ENCODE results near the gene PCSK6.

Gene PCSK6

GRCh38 chr15:101398247-101398646 is 91.3 kb downstream of the PCSK6 start:
- no peak for DNase-seq (ENCODE audit: low spot score)

GRCh38 chr15:101397521-101398003 is 91.9 kb downstream of the PCSK6 start:
- DNase-seq (ENCODE audit: low spot score): no peak

- DNase-seq (ENCODE audit: low spot score): no peak
Observed at GRCh38 chr15:101396484-101397261, 92.8 kb downstream of the PCSK6 start.

GRCh38 chr15:101394654-101395053 is 94.9 kb downstream of the PCSK6 start:
- no peak for DNase-seq (ENCODE audit: low spot score)

- DNase-seq (ENCODE audit: low spot score): no peak
Observed at GRCh38 chr15:101394056-101394630, 95.4 kb downstream of the PCSK6 start.

GRCh38 chr15:101393172-101393571 is 96.3 kb downstream of the PCSK6 start:
- no peak for DNase-seq (ENCODE audit: low spot score)

GRCh38 chr15:101391981-101392640 is 97.4 kb downstream of the PCSK6 start:
- DNase-seq (ENCODE audit: low spot score): no peak

GRCh38 chr15:101391431-101391830 is 98.1 kb downstream of the PCSK6 start:
- no peak for DNase-seq (ENCODE audit: low spot score)

- DNase-seq (ENCODE audit: low spot score): no peak
Observed at GRCh38 chr15:101390462-101390861, 99.0 kb downstream of the PCSK6 start.

- DNase-seq (ENCODE audit: low spot score): no peak
Observed at GRCh38 chr15:101390060-101390459, 99.4 kb downstream of the PCSK6 start.

- no peak for DNase-seq (ENCODE audit: low spot score)
Observed at GRCh38 chr15:101389362-101389761, 100.1 kb downstream of the PCSK6 start.

- DNase-seq (ENCODE audit: low spot score): no peak
Observed at GRCh38 chr15:101388046-101388445, 101.5 kb downstream of the PCSK6 start.

GRCh38 chr15:101387574-101387973 is 101.9 kb downstream of the PCSK6 start:
- DNase-seq (ENCODE audit: low spot score): no peak

GRCh38 chr15:101386967-101387366 is 102.5 kb downstream of the PCSK6 start:
- no peak for DNase-seq (ENCODE audit: low spot score)

- no peak for DNase-seq (ENCODE audit: low spot score)
Observed at GRCh38 chr15:101386006-101386405, 103.5 kb downstream of the PCSK6 start.

- no peak for DNase-seq (ENCODE audit: low spot score)
Observed at GRCh38 chr15:101384276-101384675, 105.2 kb downstream of the PCSK6 start.

- DNase-seq (ENCODE audit: low spot score): no peak
Observed at GRCh38 chr15:101382544-101382943, 107.0 kb downstream of the PCSK6 start.

GRCh38 chr15:101381671-101382212 is 107.8 kb downstream of the PCSK6 start:
- DNase-seq (ENCODE audit: low spot score): no peak

- DNase-seq (ENCODE audit: low spot score): no peak
Observed at GRCh38 chr15:101380146-101380545, 109.4 kb downstream of the PCSK6 start.

- DNase-seq (ENCODE audit: low spot score): no peak
Observed at GRCh38 chr15:101379647-101380046, 109.9 kb downstream of the PCSK6 start.

GRCh38 chr15:101378879-101379278 is 110.6 kb downstream of the PCSK6 start:
- no peak for DNase-seq (ENCODE audit: low spot score)

GRCh38 chr15:101378171-101378755 is 111.2 kb downstream of the PCSK6 start:
- DNase-seq (ENCODE audit: low spot score): no peak

Data from kidney tubule cell (primary cell).